Astrocyte (in vitro differentiated cells and primary cell): ENCODE data around the gene PLEKHA7. TPM values are rescaled to one million over a fixed set of nuclear protein-coding genes. Genes with fewer than 3 reads are reported as not detected.

ENCODE experiments used
- DNase-seq: peaks from one replicate; pipeline ENCODE4 v3.0.0-alpha.2; 2010; ENCODE audit warnings: low read depth
- FAIRE-seq: peaks from 2 replicates; lab custom pipeline; 2011; peaks lifted over from hg19 to GRCh38; lab: Jason Lieb, UNC
- H2AFZ ChIP-seq: 2 replicates; pipeline ENCODE4 v1.6.0; 2012; ENCODE audit warnings: low read depth, low read length, inconsistent platforms
- H3K27ac ChIP-seq: 2 replicates; pipeline ENCODE4 v1.5.1; 2011; ENCODE audit warnings: low read depth, low read length, inconsistent platforms
- H3K27me3 ChIP-seq: 2 replicates; pipeline ENCODE4 v1.6.0; 2011; ENCODE audit warnings: low read length, inconsistent platforms; ENCODE audit not compliant: insufficient read depth
- H3K36me3 ChIP-seq: 2 replicates; pipeline ENCODE4 v1.5.1; 2011; ENCODE audit warnings: low read length, inconsistent platforms; ENCODE audit not compliant: insufficient read depth
- H3K4me1 ChIP-seq: 2 replicates; pipeline ENCODE4 v1.5.1; 2011; ENCODE audit warnings: low read length, inconsistent platforms; ENCODE audit not compliant: insufficient read depth
- H3K4me2 ChIP-seq: 2 replicates; pipeline ENCODE4 v1.6.0; 2012; ENCODE audit warnings: low read length, inconsistent platforms
- H3K4me3 ChIP-seq: 2 replicates; pipeline ENCODE4 v1.5.1; 2011; ENCODE audit warnings: low read depth, mild to moderate bottlenecking, low read length, inconsistent platforms; ENCODE audit not compliant: insufficient read depth
- H3K79me2 ChIP-seq: 2 replicates; pipeline ENCODE4 v1.6.0; 2012; ENCODE audit warnings: mild to moderate bottlenecking, low read length, inconsistent platforms; ENCODE audit not compliant: insufficient read depth
- H3K9ac ChIP-seq: 2 replicates; pipeline ENCODE4 v1.6.0; 2012; ENCODE audit warnings: mild to moderate bottlenecking, low read length, inconsistent platforms
- H3K9me3 ChIP-seq: 2 replicates; pipeline ENCODE4 v1.5.1; 2012; ENCODE audit warnings: low read depth, mild to moderate bottlenecking, low read length, inconsistent platforms; ENCODE audit not compliant: insufficient read depth
- H4K20me1 ChIP-seq: 2 replicates; pipeline ENCODE4 v1.6.0; 2012; ENCODE audit warnings: low read length, inconsistent platforms; ENCODE audit not compliant: insufficient read depth
- H3K27ac Mint-ChIP-seq: one replicate; pipeline ENCODE4 v1.8.0; 2021; ENCODE audit warnings: mild to moderate bottlenecking, mixed read lengths; ENCODE audit not compliant: unreplicated experiment
- H3K27me3 Mint-ChIP-seq: one replicate; pipeline ENCODE4 v1.8.0; 2021; ENCODE audit warnings: low read depth, mixed read lengths; ENCODE audit not compliant: unreplicated experiment
- H3K36me3 Mint-ChIP-seq: one replicate; pipeline ENCODE4 v1.8.0; 2021; ENCODE audit warnings: low read depth, mixed read lengths; ENCODE audit not compliant: unreplicated experiment
- H3K4me1 Mint-ChIP-seq: one replicate; pipeline ENCODE4 v1.8.0; 2021; ENCODE audit warnings: low read depth, mixed read lengths; ENCODE audit not compliant: unreplicated experiment
- H3K4me3 Mint-ChIP-seq: one replicate; pipeline ENCODE4 v1.8.0; 2021; ENCODE audit warnings: mild to moderate bottlenecking, moderate library complexity, mixed read lengths; ENCODE audit not compliant: unreplicated experiment
- H3K9me3 Mint-ChIP-seq: one replicate; pipeline ENCODE4 v1.8.0; 2021; ENCODE audit warnings: mild to moderate bottlenecking, mixed read lengths; ENCODE audit not compliant: unreplicated experiment
- EZH2 ChIP-seq: IDR thresholded peaks from 2 replicates; pipeline ENCODE4 v1.6.1; 2012; ENCODE audit warnings: mild to moderate bottlenecking, low read length, inconsistent platforms; ENCODE audit not compliant: insufficient read depth
- total RNA-seq: library from RNA; stranded (reverse); gene quantifications from 2 replicates; pipeline ENCODE4 v1.2.1, GENCODE V29; 2021
- TF ChIP-seq, protein P1 (sequence below): IDR thresholded peaks from 2 replicates; pipeline ENCODE4 v1.5.1; 2011; ENCODE audit warnings: low read depth, mild to moderate bottlenecking, inconsistent platforms, low read length, moderate library complexity; ENCODE audit not compliant: insufficient read depth

Gene PLEKHA7
- total RNA-seq, 1 donor from 2014 or later, result 5.7 TPM

DNA sequence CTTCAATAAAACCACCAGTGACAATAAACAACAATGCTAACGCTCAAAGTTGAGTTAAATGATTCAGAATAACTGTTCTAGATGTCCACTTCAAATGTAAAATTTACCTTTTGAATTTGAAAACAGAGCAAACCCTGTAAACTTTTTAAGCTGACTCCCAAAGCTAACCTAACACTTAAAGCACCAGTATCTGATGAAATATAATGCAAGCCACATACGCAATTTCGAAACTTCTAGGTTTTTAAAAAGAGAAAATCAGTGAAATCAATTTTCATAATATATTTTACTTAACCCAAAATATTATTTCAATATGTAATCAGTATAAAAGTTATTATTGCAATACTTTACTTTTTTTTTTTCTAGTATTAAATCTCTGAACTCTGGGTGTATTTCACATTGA is 71.3 kb downstream of the PLEKHA7 start:
- TF ChIP-seq, protein P1, sequence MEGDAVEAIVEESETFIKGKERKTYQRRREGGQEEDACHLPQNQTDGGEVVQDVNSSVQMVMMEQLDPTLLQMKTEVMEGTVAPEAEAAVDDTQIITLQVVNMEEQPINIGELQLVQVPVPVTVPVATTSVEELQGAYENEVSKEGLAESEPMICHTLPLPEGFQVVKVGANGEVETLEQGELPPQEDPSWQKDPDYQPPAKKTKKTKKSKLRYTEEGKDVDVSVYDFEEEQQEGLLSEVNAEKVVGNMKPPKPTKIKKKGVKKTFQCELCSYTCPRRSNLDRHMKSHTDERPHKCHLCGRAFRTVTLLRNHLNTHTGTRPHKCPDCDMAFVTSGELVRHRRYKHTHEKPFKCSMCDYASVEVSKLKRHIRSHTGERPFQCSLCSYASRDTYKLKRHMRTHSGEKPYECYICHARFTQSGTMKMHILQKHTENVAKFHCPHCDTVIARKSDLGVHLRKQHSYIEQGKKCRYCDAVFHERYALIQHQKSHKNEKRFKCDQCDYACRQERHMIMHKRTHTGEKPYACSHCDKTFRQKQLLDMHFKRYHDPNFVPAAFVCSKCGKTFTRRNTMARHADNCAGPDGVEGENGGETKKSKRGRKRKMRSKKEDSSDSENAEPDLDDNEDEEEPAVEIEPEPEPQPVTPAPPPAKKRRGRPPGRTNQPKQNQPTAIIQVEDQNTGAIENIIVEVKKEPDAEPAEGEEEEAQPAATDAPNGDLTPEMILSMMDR, result no peak
- TF ChIP-seq EZH2, result no peak
- Mint-ChIP-seq H3K4me1 (no peaks in the 10 kb centered on the region), H3K27ac (no peak overlapping the region), H3K4me3 (no peak overlapping the region), H3K9me3 (no peaks in the 10 kb centered on the region), H3K27me3 (no peaks in the 10 kb centered on the region), H3K36me3 (no peaks in the 10 kb centered on the region)
- no peak overlapping the region for H3K4me2 ChIP-seq
- no peaks in the 10 kb centered on the region for H4K20me1 ChIP-seq
- FAIRE-seq (no peak), DNase-seq (no peak)
- H3K27ac ChIP-seq, result no peak overlapping the region
- no peaks in the 10 kb centered on the region for H3K9me3 ChIP-seq
- no peak overlapping the region for H2AFZ ChIP-seq
- no peak overlapping the region for H3K9ac ChIP-seq
- no peaks in the 10 kb centered on the region for H3K36me3 ChIP-seq
- no peaks in the 10 kb centered on the region for H3K27me3 ChIP-seq
- no peaks in the 10 kb centered on the region for H3K79me2 ChIP-seq
- no peaks in the 10 kb centered on the region for H3K4me1 ChIP-seq
- no peak overlapping the region for H3K4me3 ChIP-seq

GRCh38 chr11:16942342-16942741 is 71.9 kb downstream of the PLEKHA7 start:
- H3K4me2 ChIP-seq, result no peak overlapping the region
- H2AFZ ChIP-seq, result no peak overlapping the region
- no peak overlapping the region for H3K4me3 ChIP-seq
- no peak overlapping the region for H3K27ac Mint-ChIP-seq
- no peaks in the 10 kb centered on the region for H3K9me3 Mint-ChIP-seq
- no peaks in the 10 kb centered on the region for H3K36me3 ChIP-seq
- TF ChIP-seq, protein P1, result no peak
- no peak for TF ChIP-seq EZH2
- DNase-seq, result no peak
- no peak overlapping the region for H3K27ac ChIP-seq
- H3K27me3 Mint-ChIP-seq, result no peaks in the 10 kb centered on the region
- no peaks in the 10 kb centered on the region for H3K9me3 ChIP-seq
- FAIRE-seq, result no peak
- H4K20me1 ChIP-seq, result no peaks in the 10 kb centered on the region
- no peaks in the 10 kb centered on the region for H3K79me2 ChIP-seq
- H3K36me3 Mint-ChIP-seq, result no peaks in the 10 kb centered on the region
- no peaks in the 10 kb centered on the region for H3K4me1 ChIP-seq
- H3K4me1 Mint-ChIP-seq, result no peaks in the 10 kb centered on the region
- no peak overlapping the region for H3K9ac ChIP-seq
- H3K27me3 ChIP-seq, result no peaks in the 10 kb centered on the region
- H3K4me3 Mint-ChIP-seq, result no peak overlapping the region

GRCh38 chr11:16941935-16942334 is 72.3 kb downstream of the PLEKHA7 start:
- Histone ChIP-seq H2AFZ (no peak overlapping the region), H3K4me1 (no peaks in the 10 kb centered on the region), H3K36me3 (no peaks in the 10 kb centered on the region), H3K79me2 (no peaks in the 10 kb centered on the region), H3K4me3 (no peak overlapping the region), H3K27me3 (no peaks in the 10 kb centered on the region), H3K27ac (no peak overlapping the region), H3K9ac (no peak overlapping the region), H3K9me3 (no peaks in the 10 kb centered on the region), H3K4me2 (no peak overlapping the region), H4K20me1 (no peaks in the 10 kb centered on the region)
- TF ChIP-seq, protein P1, result no peak
- no peak for TF ChIP-seq EZH2
- Mint-ChIP-seq H3K9me3 (no peaks in the 10 kb centered on the region), H3K27ac (no peak overlapping the region), H3K27me3 (no peaks in the 10 kb centered on the region), H3K36me3 (no peaks in the 10 kb centered on the region), H3K4me1 (no peaks in the 10 kb centered on the region), H3K4me3 (no peak overlapping the region)
- FAIRE-seq, result no peak
- no peak for DNase-seq
